ENCODE measurements around the gene ZNF786.
A peak's percentile ranks its signal among the peaks of the same experiment; 100 is the strongest.
"Not testable (repeated sequence)": the region's sequence is repeated elsewhere in the genome, so short reads cannot be mapped to it uniquely, and the experiment has no call there.

The ZNF786 gene

DNA sequence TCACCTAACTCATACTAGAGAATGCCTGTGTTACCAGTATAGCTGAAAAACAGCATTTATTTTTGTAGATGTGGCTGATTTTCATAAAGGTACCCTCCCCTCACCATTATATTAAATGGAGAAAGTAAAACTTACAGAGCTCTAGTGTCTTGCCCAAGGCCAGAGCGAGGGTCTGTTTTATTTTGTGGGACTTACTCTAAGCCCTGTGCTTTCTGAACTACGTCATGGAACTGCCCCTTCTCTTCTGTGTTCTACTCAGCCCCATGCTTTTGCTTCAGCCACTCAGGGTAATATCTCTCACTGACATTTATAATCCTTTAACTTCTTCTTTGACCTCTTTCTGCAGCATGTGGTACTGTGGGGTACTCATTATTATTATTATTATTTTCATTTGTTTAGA, 10.3 kb upstream of the ZNF786 start:
- TF ChIP-seq, protein P1, sequence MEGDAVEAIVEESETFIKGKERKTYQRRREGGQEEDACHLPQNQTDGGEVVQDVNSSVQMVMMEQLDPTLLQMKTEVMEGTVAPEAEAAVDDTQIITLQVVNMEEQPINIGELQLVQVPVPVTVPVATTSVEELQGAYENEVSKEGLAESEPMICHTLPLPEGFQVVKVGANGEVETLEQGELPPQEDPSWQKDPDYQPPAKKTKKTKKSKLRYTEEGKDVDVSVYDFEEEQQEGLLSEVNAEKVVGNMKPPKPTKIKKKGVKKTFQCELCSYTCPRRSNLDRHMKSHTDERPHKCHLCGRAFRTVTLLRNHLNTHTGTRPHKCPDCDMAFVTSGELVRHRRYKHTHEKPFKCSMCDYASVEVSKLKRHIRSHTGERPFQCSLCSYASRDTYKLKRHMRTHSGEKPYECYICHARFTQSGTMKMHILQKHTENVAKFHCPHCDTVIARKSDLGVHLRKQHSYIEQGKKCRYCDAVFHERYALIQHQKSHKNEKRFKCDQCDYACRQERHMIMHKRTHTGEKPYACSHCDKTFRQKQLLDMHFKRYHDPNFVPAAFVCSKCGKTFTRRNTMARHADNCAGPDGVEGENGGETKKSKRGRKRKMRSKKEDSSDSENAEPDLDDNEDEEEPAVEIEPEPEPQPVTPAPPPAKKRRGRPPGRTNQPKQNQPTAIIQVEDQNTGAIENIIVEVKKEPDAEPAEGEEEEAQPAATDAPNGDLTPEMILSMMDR (IDR thresholded peaks at IDR 0.05; ENCODE audit: extremely low read depth, missing control alignments), result no peak
- no peak for DNase-seq (ENCODE audit: low spot score)

DNA sequence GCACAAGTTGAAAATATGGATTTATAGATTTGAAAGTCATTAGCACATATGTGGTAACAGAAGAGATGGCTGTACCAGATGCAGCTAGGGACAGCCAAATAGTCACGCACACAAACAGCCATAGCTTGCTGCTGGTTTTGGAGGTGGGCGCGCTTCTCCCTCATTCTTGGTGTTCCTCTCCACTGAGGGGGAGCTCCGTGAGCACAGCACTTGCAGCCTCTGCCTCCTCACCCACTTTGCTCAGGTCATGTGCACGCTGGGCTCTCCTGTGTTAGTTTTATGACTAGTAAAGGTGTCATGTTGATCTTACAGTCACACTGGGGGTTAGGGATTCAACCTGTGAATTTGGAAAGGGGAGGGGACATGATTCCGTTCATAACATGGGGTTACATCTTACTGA, 8.5 kb upstream of the ZNF786 start:
- TF ChIP-seq, protein P1 (IDR thresholded peaks at IDR 0.05; ENCODE audit: extremely low read depth, missing control alignments), result no peak
- no peak for DNase-seq (ENCODE audit: low spot score)

DNA sequence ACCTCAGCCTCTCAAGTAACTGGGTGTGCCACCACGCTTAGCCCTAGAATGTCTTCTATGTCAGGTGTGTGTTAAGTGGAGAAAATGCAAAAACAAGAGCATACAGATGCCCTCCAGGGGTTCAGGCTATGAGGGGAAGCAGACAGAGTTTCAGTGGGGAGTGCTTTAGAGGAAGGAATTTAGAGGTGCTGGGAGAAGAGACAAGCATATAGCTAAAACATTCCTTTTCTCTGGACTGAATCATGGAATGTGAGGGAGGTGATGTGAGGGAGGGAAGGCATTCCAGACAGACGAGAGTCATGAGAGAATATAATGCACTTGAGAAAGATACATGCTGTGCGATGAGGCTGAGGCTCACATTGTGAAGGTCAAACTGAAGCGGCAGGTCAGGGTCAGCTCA, 6.6 kb upstream of the ZNF786 start:
- TF ChIP-seq, protein P1 (IDR thresholded peaks at IDR 0.05; ENCODE audit: extremely low read depth, missing control alignments), result no peak

DNA sequence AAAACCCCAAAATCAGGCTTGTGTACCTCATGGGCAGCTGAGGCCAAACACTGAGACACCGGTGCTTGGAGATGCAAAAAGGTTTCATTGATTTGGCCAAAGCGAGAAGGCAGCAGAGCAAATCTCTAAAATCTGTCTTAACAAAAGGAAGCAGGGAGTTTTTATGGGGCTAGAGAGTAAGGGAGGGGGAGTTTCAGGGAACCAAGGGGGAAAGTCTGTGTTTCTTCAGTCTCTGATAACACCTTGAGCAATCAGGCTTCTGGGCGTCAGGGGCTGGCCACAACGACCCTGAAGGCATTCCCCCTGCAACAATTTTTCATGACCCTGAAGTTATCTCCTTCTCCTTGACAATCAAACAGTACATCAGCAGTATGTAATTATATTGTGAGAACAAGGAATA, 2.7 kb upstream of the ZNF786 start:
- TF ChIP-seq, protein P1 (IDR thresholded peaks at IDR 0.05; ENCODE audit: extremely low read depth, missing control alignments), result no peak
- peak; percentile 32 for DNase-seq (ENCODE audit: low spot score)

More for the DNA sequence above, 6.6 kb upstream of the ZNF786 start:
- DNase-seq (ENCODE audit: low spot score), result no peak

DNA sequence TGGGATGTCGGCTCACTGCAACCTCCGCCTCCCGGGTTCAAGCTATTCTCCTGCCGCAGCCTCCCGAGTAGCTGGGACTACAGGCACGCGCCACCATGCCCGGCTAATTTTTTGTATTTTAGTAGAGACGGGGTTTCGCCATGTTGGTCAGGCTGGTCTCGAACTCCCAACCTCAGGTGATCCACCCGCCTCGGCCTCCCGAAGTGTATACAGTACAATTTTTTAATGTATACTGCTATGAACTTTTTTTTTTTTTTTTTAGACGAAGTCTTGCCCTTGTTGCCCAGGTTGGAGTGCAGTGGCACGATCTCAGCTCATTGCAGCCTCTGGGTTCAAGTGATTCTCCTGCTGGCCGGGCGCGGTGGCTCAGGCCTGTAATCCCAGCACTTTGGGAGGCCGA, 1.7 kb upstream of the ZNF786 start:
- DNase-seq (ENCODE audit: low spot score), result not testable (repeated sequence)

DNA sequence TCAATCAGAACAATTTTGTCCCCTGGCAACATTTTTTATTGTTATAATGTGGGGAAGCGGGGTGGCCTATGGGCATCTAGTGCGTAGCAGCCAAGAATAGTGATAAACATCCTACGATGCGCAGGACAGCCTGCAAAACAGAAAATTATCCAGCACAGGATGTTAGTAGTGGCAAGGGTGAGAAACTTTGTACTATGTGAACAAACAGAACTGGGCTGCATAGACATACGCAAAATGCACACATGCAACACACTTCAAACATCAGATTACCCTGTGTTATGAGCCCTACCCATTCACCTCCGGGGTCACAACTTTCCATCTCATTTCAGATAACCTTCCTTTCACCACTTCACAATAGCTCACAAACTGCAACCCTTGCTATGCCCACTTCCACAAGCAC, 3.1 kb downstream of the ZNF786 start:
- DNase-seq (ENCODE audit: low spot score), result no peak
- TF ChIP-seq, protein P1 (IDR thresholded peaks at IDR 0.05; ENCODE audit: extremely low read depth, missing control alignments), result no peak

DNA sequence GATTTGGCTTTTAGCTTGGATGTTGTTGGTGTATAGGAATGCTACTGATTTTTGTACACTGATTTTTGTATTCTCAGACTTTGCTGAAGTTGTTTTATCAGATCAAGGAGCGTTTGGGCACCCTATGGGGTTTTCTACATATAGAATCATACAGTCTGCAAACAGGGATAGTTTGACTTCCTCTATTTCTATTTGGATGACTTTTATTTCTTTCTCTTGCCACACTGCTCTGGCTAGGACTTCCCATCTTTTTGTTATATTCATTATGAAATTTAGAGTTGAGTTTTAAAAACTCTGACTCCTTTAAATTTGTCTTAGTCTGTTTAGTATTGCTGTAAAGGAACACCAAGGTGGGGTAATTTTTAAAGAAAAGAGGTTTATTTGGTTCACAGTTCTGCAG, 4.7 kb downstream of the ZNF786 start:
- TF ChIP-seq, protein P1 (IDR thresholded peaks at IDR 0.05; ENCODE audit: extremely low read depth, missing control alignments), result no peak
- no peak for DNase-seq (ENCODE audit: low spot score)

DNA sequence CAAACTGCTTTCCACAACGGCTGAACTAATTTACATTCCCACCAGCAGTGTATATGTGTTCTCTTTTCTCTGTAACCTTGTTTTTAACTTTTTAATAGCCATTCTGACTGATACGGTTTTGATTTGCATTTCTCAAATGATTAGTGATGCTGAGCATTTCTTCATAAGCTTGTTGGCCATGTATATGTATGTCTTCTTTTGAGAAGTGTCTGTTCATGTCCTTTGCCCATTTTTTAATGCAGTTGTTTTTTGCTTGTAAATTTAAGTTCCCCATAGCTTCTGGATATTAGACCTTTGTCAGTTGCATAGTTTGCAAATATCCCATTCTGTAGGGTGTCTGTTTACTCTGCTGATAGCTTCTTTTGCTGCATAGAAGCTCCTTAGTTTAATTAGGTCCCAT, 6.1 kb downstream of the ZNF786 start:
- TF ChIP-seq, protein P1 (IDR thresholded peaks at IDR 0.05; ENCODE audit: extremely low read depth, missing control alignments), result no peak
- DNase-seq (ENCODE audit: low spot score), result no peak
